K562 (cell line): ENCODE data around the gene SNUPN. TPM values are rescaled to one million over a fixed set of nuclear protein-coding genes. Genes with fewer than 3 reads are reported as not detected.

Experiments used
- CEBPZ ChIP-seq: fragments of 150-350 bp; IDR thresholded peaks from 2 replicates; pipeline ENCODE4 v1.6.1; 2014; ENCODE audit warnings: low read depth, mild to moderate bottlenecking, low read length, borderline replicate concordance
- CTCF ChIP-seq, 3 experiments: IDR thresholded peaks in 2 of 3; conservative IDR thresholded peaks in 1 of 3; 2 replicates each; pipeline ENCODE4 v1.5.1; 2011 to 2012; ENCODE audit warnings: low read length in 3 of 3, mild to moderate bottlenecking in 3 of 3, control low read depth in 2 of 3, improper control_type of control experiment in 1 of 3, inconsistent platforms in 1 of 3, low read depth in 1 of 3, mixed read lengths in 1 of 3, moderate library complexity in 1 of 3; ENCODE audit not compliant: insufficient read depth in 2 of 3
- CUX1 ChIP-seq: fragments of 200-800 bp; sonication (Bioruptor generic); IDR thresholded peaks from 2 replicates; pipeline ENCODE4 v1.6.1; 2016; ENCODE audit warnings: missing genetic modification characterization, missing compliant biosample characterization
- E2F1 ChIP-seq: sonication (generic); formaldehyde crosslinking; IDR thresholded peaks from 2 replicates; pipeline ENCODE4 v1.8.1; 2023; ENCODE audit warnings: mild to moderate bottlenecking, missing genetic modification reagents, moderate library complexity
- HNRNPH1 ChIP-seq: fragments of 200-400 bp; formaldehyde crosslinking; optimal IDR thresholded peaks from 2 replicates; pipeline ENCODE3; 2017; ENCODE audit warnings: low read depth, mild to moderate bottlenecking, low read length, moderate library complexity
- NFYB ChIP-seq: IDR thresholded peaks from 2 replicates; pipeline ENCODE4 v1.6.1; 2011; ENCODE audit warnings: mild to moderate bottlenecking, moderate library complexity; ENCODE audit not compliant: insufficient read length; ENCODE audit errors: extremely low read depth
- RBM34 ChIP-seq: fragments of 200-400 bp; formaldehyde crosslinking; IDR thresholded peaks from 2 replicates; pipeline ENCODE4 v1.6.1; 2018; ENCODE audit warnings: low read length, borderline replicate concordance; ENCODE audit not compliant: insufficient read depth
- RUNX1 ChIP-seq: sonication (generic); IDR thresholded peaks from 2 replicates; pipeline ENCODE4 v1.6.1; 2016; ENCODE audit warnings: antibody characterized with exemption, low read depth
- SMARCC2 ChIP-seq: fragments of 450-650 bp; IDR thresholded peaks from 2 replicates; pipeline ENCODE4 v1.6.1; 2017; ENCODE audit warnings: antibody characterized with exemption, moderate library complexity, mild to moderate bottlenecking, low read depth
- SREBF2 ChIP-seq: sonication (generic); formaldehyde crosslinking; IDR thresholded peaks from 2 replicates; pipeline ENCODE4 v1.4.0; 2020; ENCODE audit warnings: mild to moderate bottlenecking, missing genetic modification reagents
- ZBTB43 ChIP-seq: sonication (generic); formaldehyde crosslinking; IDR thresholded peaks from 2 replicates; pipeline ENCODE4 v1.8.0; 2023; ENCODE audit warnings: mild to moderate bottlenecking, missing genetic modification reagents
- ZC3H4 ChIP-seq: sonication (generic); formaldehyde crosslinking; IDR thresholded peaks from 2 replicates; pipeline ENCODE4 v1.9.0; 2021; ENCODE audit warnings: missing genetic modification reagents, borderline replicate concordance
- ZNF121 ChIP-seq: sonication (generic); formaldehyde crosslinking; conservative IDR thresholded peaks from 2 replicates; pipeline ENCODE4 v1.8.0; 2022; ENCODE audit warnings: missing genetic modification reagents
- polyA plus RNA-seq, 8 experiments: library from polyadenylated mRNA; depleted of rRNA in 4 of 8; stranded (reverse) in 5 of 8; unstranded in 3 of 8; fragments of >200 nt; fragmentation: Nextera tagmentation in 2 of 8; fragmentation: Illumina TruSeq in 1 of 8; extraction: Ambion mirVana in 2 of 8; extraction: Trizol in 1 of 8; gene quantifications; 2 replicates each; pipeline versions ENCODE4 v1.2.1 to v1.2.3, GENCODE V29; 2011 to 2014; ENCODE audit warnings: inconsistent platforms in 1 of 8, missing spikeins in 1 of 8
- total RNA-seq, 7 experiments: library from RNA; depleted of rRNA in 6 of 7; stranded (reverse); fragments of >200 nt in 6 of 7; fragmentation: Illumina TruSeq in 2 of 7; extraction: Trizol in 2 of 7; gene quantifications; 2 replicates each; pipeline versions ENCODE4 v1.2.1 to v1.2.3, GENCODE V29; 2011 to 2021; ENCODE audit warnings: low replicate concordance in 1 of 7

SNUPN gene
- total and polyA plus RNA-seq, 9 of the 15 experiments (the other 6 are each of a cell fraction or from before 2014, with no cell fraction given) = 32.2 to 78.3 (median 40.0) TPM

GRCh38 chr15:75625542-75626347 is at the start of gene SNUPN (continued):
- TF ChIP-seq CEBPZ (no peak), E2F1 (CRISPR knock-in tag) (no peak), ZNF121 (CRISPR knock-in tag) (no peak), RBM34 (no peak), HNRNPH1 (no peak), RUNX1 (no peak), NFYB (peak; percentile 19), SMARCC2 (no peak), CTCF (IDR thresholded peaks at IDR 0.05 in 2 of 3, conservative IDR thresholded peaks at IDR 0.05 in 1 of 3; ENCODE audit: insufficient read depth in 2 of 3, low read depth in 1 of 3, low read length in 3 of 3) (no peak), CUX1 (no peak), ZC3H4 (no peak), ZBTB43 (CRISPR knock-in tag) (no peak), SREBF2 (no peak)
